CD4-positive, alpha-beta T cell treated with Interleukin-15 for 1 hour (primary cell): ENCODE data around the gene ENKUR.

ENCODE experiments used
- DNase-seq: peaks from one replicate; pipeline ENCODE4 v3.0.0-alpha.2; 2020

The ENKUR gene

GRCh38 chr10:24938525-24938924 is 77.4 kb downstream of the ENKUR start:
- no peak for DNase-seq

GRCh38 chr10:24938076-24938475 is 77.9 kb downstream of the ENKUR start:
- DNase-seq, result no peak

- no peak for DNase-seq
Observed at GRCh38 chr10:24935504-24936292, 80.3 kb downstream of the ENKUR start.
